WERI-Rb-1 (cell line): Measurements from ENCODE around the gene APOC1.
"Not testable (repeated sequence)": the region's sequence is repeated elsewhere in the genome, so short reads cannot be mapped to it uniquely, and the experiment has no call there.

ENCODE experiments used
- DNase-seq: peaks from one replicate; pipeline ENCODE4 v3.0.0-alpha.2; 2020
- H3K27ac ChIP-seq: fragments of 250-450 bp; sonication (Bioruptor Pico); 2 replicates; pipeline ENCODE4 v1.5.1; 2020; ENCODE audit warnings: mild to moderate bottlenecking, moderate library complexity
- H3K27me3 ChIP-seq: fragments of 250-450 bp; sonication (Bioruptor Pico); 2 replicates; pipeline ENCODE4 v1.5.1; 2021; ENCODE audit warnings: mild to moderate bottlenecking, low read depth, moderate library complexity; ENCODE audit not compliant: insufficient read depth, severe bottlenecking
- H3K36me3 ChIP-seq: fragments of 250-450 bp; sonication (Bioruptor Pico); 2 replicates; pipeline ENCODE4 v1.5.1; 2020; ENCODE audit warnings: mild to moderate bottlenecking, moderate library complexity
- H3K4me3 ChIP-seq: 2 replicates; pipeline ENCODE4 v1.5.1; 2011; ENCODE audit warnings: low read depth, mild to moderate bottlenecking, control low read depth, low read length
- H3K9me3 ChIP-seq: fragments of 250-450 bp; sonication (Bioruptor Pico); 2 replicates; pipeline ENCODE4 v1.5.1; 2021; ENCODE audit warnings: mild to moderate bottlenecking, moderate library complexity; ENCODE audit not compliant: severe bottlenecking
- TF ChIP-seq, protein P1 (sequence below): IDR thresholded peaks from 2 replicates; pipeline ENCODE4 v1.5.1; 2011; ENCODE audit warnings: low read depth, mild to moderate bottlenecking, control low read depth, inconsistent platforms, low read length

The APOC1 gene

DNA sequence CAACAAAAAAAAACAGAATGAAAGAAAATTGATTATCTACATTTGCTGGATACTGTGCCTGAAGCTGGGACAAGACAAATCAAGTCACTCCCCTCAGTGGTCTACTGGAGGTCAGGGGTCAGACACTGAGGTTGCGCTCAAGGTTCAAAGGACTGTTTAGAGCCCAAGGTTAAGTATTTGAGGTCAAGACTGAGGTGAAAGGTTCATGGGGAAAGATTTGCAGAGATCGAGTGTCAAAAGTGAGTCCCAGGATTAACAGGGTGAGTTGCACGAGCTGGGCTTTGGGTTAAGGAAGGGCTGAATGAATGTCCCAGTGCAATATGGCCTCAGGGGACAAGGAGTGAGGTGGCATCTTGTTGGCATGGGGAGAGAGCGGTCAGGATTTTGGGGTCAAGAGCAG lies 26.8 kb upstream of the APOC1 start:
- Histone ChIP-seq H3K27ac (no peak overlapping the region), H3K36me3 (peaks cover 41% of the 10 kb centered on the region), H3K4me3 (no peak overlapping the region), H3K27me3 (no peaks in the 10 kb centered on the region), H3K9me3 (no peaks in the 10 kb centered on the region)
- no peak for DNase-seq
- TF ChIP-seq, protein P1, sequence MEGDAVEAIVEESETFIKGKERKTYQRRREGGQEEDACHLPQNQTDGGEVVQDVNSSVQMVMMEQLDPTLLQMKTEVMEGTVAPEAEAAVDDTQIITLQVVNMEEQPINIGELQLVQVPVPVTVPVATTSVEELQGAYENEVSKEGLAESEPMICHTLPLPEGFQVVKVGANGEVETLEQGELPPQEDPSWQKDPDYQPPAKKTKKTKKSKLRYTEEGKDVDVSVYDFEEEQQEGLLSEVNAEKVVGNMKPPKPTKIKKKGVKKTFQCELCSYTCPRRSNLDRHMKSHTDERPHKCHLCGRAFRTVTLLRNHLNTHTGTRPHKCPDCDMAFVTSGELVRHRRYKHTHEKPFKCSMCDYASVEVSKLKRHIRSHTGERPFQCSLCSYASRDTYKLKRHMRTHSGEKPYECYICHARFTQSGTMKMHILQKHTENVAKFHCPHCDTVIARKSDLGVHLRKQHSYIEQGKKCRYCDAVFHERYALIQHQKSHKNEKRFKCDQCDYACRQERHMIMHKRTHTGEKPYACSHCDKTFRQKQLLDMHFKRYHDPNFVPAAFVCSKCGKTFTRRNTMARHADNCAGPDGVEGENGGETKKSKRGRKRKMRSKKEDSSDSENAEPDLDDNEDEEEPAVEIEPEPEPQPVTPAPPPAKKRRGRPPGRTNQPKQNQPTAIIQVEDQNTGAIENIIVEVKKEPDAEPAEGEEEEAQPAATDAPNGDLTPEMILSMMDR, result no peak

DNA sequence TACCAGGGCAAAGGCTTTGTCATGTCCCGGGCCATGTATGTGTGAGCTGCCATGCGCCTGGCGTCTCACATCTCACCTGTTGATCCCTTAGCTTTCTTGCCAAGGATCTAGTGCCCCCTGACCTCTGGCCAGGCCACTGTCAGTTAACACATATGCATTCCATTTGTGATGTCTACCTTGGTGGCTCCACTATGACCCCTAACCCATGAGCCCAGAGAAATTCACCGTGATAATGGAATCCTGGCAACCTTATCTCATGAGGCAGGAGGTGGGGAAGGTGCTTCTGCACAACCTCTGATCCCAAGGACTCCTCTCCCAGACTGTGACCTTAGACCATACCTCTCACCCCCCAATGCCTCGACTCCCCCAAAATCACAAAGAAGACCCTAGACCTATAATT lies 26.1 kb upstream of the APOC1 start:
- H3K4me3 ChIP-seq, H3K9me3 ChIP-seq, DNase-seq, H3K27me3 ChIP-seq, H3K27ac ChIP-seq: not testable (repeated sequence)
- H3K36me3 ChIP-seq, result peaks cover 44% of the 10 kb centered on the region

GRCh38 chr19:44889830-44890365 lies 24.5 kb upstream of the APOC1 start:
- Histone ChIP-seq H3K4me3 (peak overlapping the region; percentile 47), H3K27ac (peak overlapping the region; percentile 84), H3K27me3 (no peaks in the 10 kb centered on the region), H3K36me3 (peaks cover 52% of the 10 kb centered on the region), H3K9me3 (no peaks in the 10 kb centered on the region)
- TF ChIP-seq, protein P1, result no peak
- no peak for DNase-seq

- DNase-seq, result peak; percentile 100
- TF ChIP-seq, protein P1, result no peak
- no peaks in the 10 kb centered on the region for H3K9me3 ChIP-seq
- peak overlapping the region; percentile 47 for H3K4me3 ChIP-seq
- H3K36me3 ChIP-seq, result peaks cover 57% of the 10 kb centered on the region
- peak overlapping the region; percentile 84 for H3K27ac ChIP-seq
- H3K27me3 ChIP-seq, result no peaks in the 10 kb centered on the region
Observed at GRCh38 chr19:44890366-44891015, 23.9 kb upstream of the APOC1 start.

DNA sequence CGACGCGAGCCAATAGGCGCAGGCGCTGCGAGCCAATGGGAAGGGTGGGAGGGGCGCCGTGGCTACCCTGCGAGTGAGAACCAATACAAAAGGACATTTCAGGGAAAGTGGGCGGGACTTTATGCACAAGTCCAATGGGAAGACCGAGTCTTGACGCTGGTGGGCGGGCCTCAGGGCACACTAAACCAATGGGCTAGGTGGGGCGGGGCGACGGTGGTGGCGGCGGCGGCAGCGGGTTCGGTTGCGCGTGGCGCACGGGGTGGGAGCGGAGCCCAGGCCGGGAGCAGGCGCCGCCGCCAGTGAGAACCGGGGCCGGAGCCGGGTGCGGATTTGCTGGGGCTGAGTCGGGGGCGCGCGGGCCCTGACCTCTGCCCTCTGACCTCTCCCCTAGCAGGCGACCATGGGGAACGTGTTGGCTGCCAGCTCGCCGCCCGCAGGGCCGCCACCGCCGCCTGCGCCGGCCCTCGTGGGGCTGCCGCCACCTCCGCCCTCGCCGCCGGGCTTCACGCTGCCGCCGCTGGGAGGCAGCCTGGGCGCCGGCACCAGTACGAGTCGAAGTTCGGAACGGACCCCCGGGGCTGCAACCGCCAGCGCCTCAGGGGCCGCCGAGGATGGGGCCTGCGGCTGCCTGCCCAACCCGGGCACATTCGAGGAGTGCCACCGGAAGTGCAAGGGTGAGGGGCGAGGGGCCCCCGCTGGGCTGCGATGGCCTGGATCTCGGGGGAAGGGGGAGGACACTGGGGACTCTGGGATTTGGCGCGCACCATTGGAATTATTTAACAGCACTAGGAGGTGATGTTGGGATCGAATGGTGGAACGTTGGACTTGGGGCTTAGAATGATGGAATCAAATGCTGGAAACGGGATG lies 23.2 kb upstream of the APOC1 start, which contains the start of gene TOMM40:
Gene TOMM40 (plus strand): TSS at position 239 of the 867 bp plus-strand sequence. CDS start 162 bp downstream, at position 401.
- TF ChIP-seq, protein P1, result no peak
- Histone ChIP-seq H3K27ac (peak within 1 kb of the TSS; percentile 84), H3K36me3 (peaks cover 53% of the 10 kb centered on the region), H3K27me3 (no peaks in the 10 kb centered on the region), H3K4me3 (peak within 1 kb of the TSS; percentile 94), H3K9me3 (no peaks in the 10 kb centered on the region)
- DNase-seq, result peak; percentile 35

DNA sequence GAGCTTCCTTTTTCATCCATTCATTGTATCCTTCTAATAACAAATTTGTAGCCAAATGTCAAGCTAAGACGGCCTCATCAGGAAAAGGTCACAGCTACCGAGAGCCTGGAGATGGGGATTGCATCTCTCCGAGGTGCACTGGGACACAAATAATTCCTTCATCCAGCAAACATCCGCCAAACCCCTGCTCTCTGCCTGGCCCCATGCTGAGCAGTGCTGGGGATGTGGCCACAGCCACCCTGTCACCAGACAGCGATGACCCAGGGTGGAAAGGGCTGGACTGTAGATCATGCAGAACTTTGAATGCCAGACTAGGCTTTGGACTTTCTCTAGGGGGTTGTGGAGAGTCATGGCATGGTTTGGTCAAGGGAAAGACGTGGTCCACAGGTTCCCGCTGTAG lies 21.5 kb upstream of the APOC1 start:
- peaks cover 56% of the 10 kb centered on the region for H3K36me3 ChIP-seq
- no peaks in the 10 kb centered on the region for H3K9me3 ChIP-seq
- DNase-seq, result no peak
- TF ChIP-seq, protein P1, result no peak
- no peaks in the 10 kb centered on the region for H3K27me3 ChIP-seq
- no peak overlapping the region for H3K4me3 ChIP-seq
- no peak overlapping the region for H3K27ac ChIP-seq
